ENCODE measurements around the gene PLA2G5. TPM values are rescaled to one million over a fixed set of nuclear protein-coding genes. Genes with fewer than 3 reads are reported as not detected.

Gene PLA2G5
- total and polyA plus RNA-seq, 2 of the 8 experiments (the other 6 are each of a cell fraction or from before 2014, with no cell fraction given), result 0.05 TPM; not detected in 1

- TF ChIP-seq CEBPB (IDR thresholded peaks at IDR 0.05; ENCODE audit: low read depth, low read length) (no peak), BRCA1 (IDR thresholded peaks at IDR 0.05; ENCODE audit: low read depth, low read length) (no peak)
These were observed 4.2 kb downstream of the PLA2G5 start (continued) for GRCh38 chr1:20074055-20074724.
